HG03095 (cell line): ENCODE measurements around the gene THOC5.
"Not testable (repeated sequence)": the region's sequence is repeated elsewhere in the genome, so short reads cannot be mapped to it uniquely, and the experiment has no call there.

Experiments
- ATAC-seq: cut with Tn5 transposase; IDR thresholded peaks from one replicate; pipeline ENCODE4 v1.9.1; 2021; ENCODE audit warnings: moderate library complexity; ENCODE audit not compliant: unreplicated experiment

THOC5 gene

DNA sequence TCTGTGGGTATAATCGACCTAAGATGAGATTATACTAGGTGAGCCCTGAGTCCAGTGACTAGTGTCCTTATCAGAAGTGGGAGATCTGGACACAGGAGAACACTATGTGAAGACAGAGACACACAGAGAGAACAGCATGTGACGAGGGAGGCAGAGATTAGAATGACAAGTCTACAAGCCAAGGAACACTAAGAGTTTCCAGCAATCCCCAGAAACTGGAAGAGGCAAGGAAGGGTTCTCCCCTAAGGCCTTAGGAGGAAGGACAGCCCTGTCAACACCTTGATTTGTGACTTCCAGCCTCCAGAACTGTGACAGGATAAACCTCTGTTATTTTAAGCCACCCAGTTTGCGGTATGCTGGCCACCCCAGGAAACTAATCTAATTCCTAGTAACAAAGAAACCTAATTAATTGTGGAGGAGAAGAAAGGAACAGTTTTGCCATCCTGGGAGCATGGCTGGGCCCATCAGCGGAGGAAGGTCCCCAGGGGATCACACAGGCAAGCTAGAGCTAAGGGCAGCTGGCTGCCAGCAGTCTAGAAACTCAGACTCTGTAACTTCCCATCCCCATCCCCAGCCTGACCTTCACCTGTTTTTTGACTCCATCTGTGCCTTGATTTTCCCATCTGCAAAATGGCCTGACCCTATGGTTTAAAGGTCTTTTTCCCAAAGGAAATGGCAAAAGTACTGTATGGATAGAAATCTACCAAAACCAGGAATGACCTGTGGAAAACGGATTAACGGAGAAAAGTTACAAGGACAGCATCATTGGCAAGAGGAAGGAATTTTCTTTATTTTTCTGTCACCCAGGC, 10.3 kb upstream of the THOC5 start:
- no peak for ATAC-seq

DNA sequence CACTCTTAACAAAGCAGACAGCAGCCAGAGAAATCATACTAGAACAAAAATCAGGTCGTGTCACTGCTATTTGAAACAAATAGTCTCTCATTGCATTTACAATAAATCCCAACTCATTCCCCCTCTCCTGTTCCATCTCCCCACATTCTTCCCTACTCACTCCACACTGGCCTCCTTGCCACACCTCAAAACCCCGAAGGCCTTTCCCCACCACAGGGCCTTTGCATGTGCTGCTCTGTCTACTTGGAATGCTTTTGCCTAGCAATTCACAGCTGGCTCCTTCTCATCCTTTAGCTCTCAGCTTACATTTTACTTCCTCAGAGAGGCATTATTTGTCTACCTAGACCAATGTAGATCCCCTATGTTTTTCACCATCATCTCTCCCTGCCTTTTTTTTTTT, 6.3 kb upstream of the THOC5 start:
- ATAC-seq = no peak

DNA sequence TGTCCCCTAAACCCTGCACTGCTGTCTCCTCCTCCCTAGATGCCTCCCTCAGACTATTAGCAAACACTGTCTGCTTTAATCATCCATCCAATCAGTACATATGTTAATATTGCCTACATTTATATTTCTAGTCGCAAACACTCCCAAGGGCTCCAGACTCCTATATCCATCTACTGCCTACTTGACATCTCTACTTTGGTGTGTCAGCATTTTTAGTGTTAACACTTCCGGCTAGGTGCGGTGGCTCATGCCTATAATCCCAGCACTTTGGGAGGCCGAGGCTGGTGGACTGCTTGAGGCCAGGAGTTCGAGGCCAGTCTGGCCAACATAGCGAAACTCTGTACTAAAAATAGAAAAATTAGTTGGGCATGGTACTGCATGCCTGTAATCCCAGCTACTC, 5.5 kb upstream of the THOC5 start:
- ATAC-seq = no peak

DNA sequence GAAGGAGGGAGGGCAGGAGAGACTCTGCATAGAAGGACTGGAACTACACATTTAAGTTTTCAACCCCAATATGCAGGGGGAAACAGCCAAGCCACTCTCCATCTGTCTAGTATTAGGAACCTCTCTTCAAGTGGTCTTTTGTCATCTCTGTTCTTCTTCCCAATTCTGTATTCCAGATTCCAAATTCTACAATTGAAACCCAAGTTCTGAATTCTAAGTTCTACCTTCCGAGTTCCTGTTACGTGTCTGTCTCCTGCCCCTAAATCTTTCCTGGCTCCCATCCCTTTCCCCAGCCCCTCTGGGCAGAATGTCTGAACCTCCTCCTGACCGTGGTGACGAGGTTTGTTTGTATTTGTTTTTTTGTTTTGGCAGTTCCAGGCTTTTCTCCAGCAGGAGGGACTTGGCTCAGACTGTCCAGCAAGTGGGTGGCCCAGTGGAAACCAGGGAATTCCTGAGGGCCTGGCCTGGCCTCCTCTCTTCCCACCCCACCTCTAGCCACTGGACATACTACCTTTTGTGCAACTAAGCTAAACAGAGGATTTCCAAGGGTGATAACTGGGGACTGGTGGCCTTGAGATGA, 1.6 kb upstream of the THOC5 start:
- no peak for ATAC-seq

- ATAC-seq = not testable (repeated sequence)
These were observed 1.2 kb downstream of the THOC5 start for GRCh38 chr22:29552357-29552756.

DNA sequence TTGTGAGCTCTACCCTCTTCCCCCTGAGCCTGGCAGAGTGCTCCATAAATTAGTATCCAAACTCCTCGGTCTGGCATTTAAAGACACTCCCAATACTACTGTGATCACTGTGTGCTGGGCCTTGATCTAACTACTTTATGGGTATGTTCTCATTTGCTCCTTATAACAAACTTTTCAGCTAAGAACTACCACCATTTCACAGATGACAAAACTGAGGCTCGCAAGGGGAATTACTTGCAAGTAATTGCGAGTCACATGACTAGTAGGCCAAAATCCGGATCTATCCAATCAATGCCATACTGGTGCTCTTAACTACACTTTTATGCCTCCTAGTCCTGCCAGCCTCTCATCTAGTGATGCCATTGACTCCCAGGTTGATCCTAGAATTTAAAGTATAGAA, 3.6 kb downstream of the THOC5 start:
- no peak for ATAC-seq

DNA sequence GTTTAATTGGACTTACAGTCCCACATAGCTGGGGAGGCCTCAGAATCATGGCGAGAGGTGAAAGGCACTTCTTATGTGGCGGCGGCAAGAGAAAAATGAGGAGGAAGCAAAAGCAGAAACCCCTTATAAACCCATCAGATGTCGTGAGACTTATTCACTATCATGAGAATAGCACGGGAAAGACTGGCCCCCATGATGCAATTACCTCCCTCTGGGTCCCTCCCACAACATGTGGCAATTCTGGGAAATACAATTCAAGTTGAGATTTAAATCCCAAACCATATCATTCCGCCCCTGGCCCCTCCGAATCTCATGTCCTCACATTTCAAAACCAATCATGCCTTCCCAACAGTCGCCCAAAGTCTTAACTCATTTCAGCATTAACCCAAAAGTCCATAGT, 8.5 kb downstream of the THOC5 start:
- ATAC-seq = not testable (repeated sequence)

DNA sequence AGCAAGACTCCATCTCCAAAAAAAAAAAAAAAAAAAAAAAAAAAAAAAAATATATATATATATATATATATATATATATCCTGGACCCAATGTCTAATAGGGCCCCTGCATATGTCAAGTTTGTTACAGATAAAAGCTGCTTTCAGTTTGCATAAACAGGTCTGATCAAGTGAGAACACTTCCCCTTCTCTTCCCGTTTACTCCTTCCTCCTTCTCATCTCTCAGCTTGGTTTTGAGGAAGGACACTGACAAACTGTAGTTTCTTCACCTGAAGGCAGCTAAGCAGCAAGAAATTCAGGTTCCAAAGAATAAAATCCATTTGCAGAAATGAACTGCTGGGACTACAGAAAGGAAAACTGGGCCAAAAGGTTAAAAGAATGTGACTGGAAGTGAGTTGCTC, 11.7 kb downstream of the THOC5 start:
- no peak for ATAC-seq

DNA sequence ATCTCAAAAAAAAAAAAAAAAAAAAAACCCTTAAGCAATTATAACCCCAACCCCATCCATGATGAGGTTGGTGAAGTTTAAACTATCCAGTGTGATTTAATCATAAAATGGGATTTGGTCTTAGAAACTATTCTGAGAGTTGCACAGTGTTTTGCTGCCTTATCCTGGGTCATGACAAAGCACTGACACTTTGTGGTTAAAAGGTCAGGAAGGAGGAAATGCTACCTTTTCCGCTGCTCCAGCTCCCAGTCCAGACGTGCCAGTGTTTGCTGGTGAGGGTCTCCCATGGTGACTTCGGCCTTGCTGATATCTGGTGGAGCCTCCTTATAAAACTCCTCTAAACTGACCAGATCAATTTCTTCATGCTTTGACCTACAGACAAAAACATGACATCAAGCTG, 14.5 kb downstream of the THOC5 start:
- ATAC-seq = no peak

DNA sequence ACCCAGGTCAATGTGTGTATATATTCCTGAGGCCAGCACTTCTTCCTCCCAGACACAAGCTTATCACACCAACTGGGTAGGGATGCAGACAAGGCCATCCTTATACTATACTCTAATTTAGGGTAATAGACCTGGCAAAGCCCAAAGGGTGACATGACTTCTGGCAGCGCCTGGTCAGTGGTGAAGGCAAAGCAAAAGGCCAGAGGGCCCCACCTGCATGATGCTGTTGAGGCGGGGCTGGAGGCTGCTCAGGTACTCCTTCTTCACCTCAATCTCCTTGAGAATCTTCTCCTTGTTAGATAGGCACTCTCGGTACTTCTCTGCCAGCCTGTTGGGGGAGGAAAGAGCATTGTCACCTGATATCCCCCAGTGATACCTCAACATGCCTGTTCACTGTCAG, 17.1 kb downstream of the THOC5 start:
- ATAC-seq = no peak

DNA sequence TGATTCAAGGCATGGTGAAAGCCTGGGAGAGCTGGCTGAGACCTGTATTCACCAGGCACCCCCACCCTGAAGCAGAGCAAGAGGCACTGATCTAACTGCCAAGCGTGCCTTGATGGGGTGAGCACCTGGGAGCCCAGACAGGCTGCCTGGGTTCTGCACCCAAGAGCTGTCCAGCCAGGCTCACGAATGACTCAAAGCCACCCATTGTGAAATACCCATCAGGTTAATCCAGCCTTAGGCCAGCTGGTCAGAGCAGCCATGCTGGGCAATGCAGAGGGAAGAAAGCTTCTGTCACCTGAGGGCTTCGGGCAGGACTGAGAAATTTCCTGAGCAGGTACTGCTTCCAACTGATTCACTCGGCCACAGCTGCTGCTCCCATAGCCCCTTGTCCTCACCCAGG, 22.1 kb downstream of the THOC5 start:
- ATAC-seq = no peak

GRCh38 chr22:29530716-29531115, 22.8 kb downstream of the THOC5 start:
- ATAC-seq = no peak

DNA sequence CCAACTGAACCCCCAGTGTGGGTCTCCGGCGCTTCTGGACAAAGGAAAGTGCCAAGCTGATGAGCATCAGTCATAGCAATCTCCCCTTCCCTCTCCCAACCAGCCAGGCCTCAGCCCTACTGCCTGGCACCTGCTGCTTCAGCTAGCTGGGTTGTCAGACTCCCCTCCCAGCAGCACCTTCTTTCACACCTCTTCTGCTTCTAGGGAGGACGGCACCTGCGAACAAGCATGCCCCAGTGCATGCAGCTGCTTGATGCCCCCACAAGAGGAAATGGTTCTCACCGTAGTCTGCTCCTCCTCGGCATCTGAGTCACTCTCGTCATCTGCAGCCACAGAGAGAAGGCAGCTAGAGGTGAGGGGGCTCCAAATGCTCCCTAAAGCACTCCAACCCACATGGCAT, 25.4 kb downstream of the THOC5 start:
- no peak for ATAC-seq

DNA sequence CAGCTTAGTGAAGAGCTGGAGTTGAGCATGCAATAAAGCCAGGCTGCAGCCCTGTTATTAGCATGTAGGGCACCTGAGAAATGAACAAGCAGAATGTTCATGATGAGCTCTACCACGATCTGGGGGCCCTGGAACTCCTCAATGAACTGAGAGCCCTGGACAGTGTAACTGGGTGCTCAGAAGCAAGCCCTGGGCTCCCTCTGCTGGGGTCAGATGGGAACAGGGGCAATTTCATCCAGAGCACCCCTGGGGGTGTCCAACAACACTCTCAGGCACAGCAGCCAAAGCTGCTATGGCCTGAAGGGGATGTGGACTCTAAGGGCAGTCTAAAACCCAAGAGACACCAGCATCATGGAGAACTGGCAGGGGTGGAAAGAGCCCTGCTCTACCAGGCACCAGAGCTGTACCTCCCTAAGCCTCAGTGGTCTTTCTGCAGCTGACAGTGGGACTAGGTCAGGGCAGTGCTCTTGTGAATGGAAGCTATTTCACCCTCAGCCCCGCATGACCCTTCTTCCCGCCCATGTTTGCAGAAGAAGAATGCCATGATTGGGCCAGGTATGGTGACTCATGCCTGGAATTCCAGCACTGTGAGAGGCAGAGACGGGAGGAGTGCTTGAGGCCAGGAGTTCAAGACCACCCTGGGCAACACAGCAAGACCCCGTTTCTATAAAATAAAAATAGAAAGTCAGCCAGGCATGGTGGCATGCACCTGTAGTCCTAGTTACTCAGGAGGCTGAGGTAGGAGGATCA, 28.9 kb downstream of the THOC5 start:
- ATAC-seq = no peak

GRCh38 chr22:29523761-29524160, 29.8 kb downstream of the THOC5 start:
- ATAC-seq = no peak

GRCh38 chr22:29521526-29521925, 32.0 kb downstream of the THOC5 start:
- no peak for ATAC-seq

DNA sequence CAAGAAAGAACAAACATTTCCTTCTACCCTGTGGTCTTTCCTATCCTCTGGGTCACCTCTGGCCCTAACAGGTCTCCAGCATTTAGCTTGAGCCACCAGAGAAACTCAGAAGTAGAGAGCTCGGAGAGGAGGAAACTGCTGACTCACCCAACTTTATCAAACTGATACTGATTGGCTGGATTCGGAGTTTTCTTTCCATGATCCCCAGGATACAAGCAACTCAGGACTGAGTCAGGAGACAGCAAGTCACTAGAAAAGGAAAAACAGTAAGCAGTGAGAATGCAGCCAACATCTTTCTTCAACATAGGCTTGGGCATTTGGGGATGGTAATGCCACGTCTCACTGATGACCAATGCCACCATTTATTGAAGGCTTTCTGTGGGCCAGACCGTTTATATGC, 32.7 kb downstream of the THOC5 start:
- ATAC-seq = no peak

GRCh38 chr22:29519996-29520395, 33.6 kb downstream of the THOC5 start:
- no peak for ATAC-seq

DNA sequence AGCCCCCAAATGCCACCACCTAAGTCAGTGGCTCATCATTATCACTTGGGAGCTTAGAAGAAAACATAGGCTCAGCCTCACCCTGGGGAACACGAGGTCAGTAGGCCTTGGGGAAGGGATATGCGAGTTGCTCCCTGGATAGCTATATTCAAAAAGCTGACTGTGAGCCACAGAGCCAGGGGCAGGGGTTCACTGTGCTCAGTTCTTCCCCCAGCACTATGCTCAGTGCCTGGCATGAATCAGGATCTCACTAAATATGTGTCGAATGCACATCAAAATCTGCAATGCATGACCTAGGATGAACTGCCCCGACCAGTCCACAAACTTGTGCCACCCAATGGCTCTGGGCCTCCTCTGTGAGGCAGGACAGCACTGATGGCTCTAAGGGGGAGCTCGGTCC, 35.1 kb downstream of the THOC5 start:
- no peak for ATAC-seq

- no peak for ATAC-seq
These were observed 36.2 kb downstream of the THOC5 start for GRCh38 chr22:29517215-29517908.

DNA sequence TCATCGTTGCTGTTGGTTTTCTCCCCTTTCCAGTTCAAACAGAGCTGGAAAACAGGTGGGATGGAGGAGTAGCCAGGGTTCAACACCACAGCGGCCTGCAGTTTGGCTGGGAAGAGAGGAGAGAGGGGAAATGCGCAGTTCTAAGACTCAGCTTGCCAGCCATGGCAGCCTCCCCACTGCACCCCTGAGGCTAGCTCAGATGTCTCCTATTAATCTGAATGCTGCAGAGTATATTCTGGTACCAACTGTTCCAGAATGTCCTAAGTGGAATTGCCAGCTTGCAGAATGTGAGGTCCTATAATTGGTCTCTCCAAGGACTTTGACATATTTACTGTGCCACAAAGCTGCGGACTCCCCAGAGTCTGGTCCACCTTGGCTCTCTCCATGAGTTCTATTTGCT, 41.5 kb downstream of the THOC5 start:
- ATAC-seq = no peak
